Upper lobe of left lung (tissue), 6 donors: ENCODE measurements around the gene PCDH12. TPM values are rescaled to one million over a fixed set of nuclear protein-coding genes. Genes with fewer than 3 reads are reported as not detected.

Experiments
- ATAC-seq, 2 donors: fragments of 200-7000 bp; cut with Tn5 transposase; one replicate each; pipeline ENCODE4 v1.9.1; 2022; ENCODE audit warnings: mild to moderate bottlenecking in 2 of 2, moderate library complexity in 2 of 2; ENCODE audit not compliant: low FRiP score in 2 of 2
- DNase-seq, 2 donors: peaks; one replicate each; pipeline ENCODE4 v3.0.0-alpha.2; 2019 to 2020
- H3K27ac ChIP-seq, 4 donors: fragments of 200-600 bp; sonication (generic); one replicate each; pipeline ENCODE4 v1.5.1; 2016 to 2019
- H3K27me3 ChIP-seq, 4 donors: fragments of 200-600 bp; sonication (generic); one replicate each; pipeline ENCODE4 v1.5.1; 2017 to 2019
- H3K36me3 ChIP-seq, 4 donors: fragments of 200-600 bp; sonication (generic); one replicate each; pipeline ENCODE4 v1.5.1; 2016 to 2019
- H3K4me1 ChIP-seq, 4 donors: fragments of 200-600 bp; sonication (generic); one replicate each; pipeline ENCODE4 v1.5.1; 2018 to 2019
- H3K4me3 ChIP-seq, 4 donors: fragments of 200-600 bp; sonication (generic); one replicate each; pipeline ENCODE4 v1.5.1; 2017 to 2019; ENCODE audit warnings: mild to moderate bottlenecking in 2 of 4, moderate library complexity in 1 of 4
- H3K9me3 ChIP-seq, 4 donors: fragments of 200-600 bp; sonication (generic); one replicate each; pipeline ENCODE4 v1.5.1; 2018 to 2019
- EP300 ChIP-seq, 4 donors: sonication (generic); formaldehyde crosslinking; IDR thresholded peaks; one replicate each; pipeline ENCODE4 v1.5.1; 2017; ENCODE audit warnings: antibody characterized with exemption in 4 of 4, control low read depth in 2 of 4
- POLR2A ChIP-seq, 4 donors: fragments of 450-650 bp; IDR thresholded peaks; one replicate each; pipeline ENCODE4 v1.5.1; 2016 to 2017; ENCODE audit warnings: antibody characterized with exemption in 4 of 4, mild to moderate bottlenecking in 2 of 4
- POLR2AphosphoS5 ChIP-seq, 2 donors: sonication (generic); formaldehyde crosslinking; IDR thresholded peaks; one replicate each; pipeline ENCODE4 v1.5.1; 2017; ENCODE audit warnings: antibody characterized with exemption in 2 of 2
- WGBS, 2 donors: methylation state at CpG; one replicate each; pipeline ENCODE4 v1.1.5; 2017 to 2018; 5-methylcytosine and 5-hydroxymethylcytosine counted together
- total RNA-seq, 6 donors: library from RNA; depleted of rRNA in 4 of 6; stranded (reverse); fragments of >200 nt in 4 of 6; gene quantifications; one replicate each; pipeline versions ENCODE4 v1.1.0 to v1.2.1, GENCODE V29; 2016 to 2021
- TF ChIP-seq, protein P1 (sequence below), 6 experiments: fragments of 450-650 bp in 4 of 6; fragments of 200-600 bp in 2 of 6; sonication (generic) in 2 of 6; IDR thresholded peaks; one replicate each; pipeline ENCODE4 v1.5.1; 2016 to 2019; ENCODE audit warnings: antibody characterized with exemption in 6 of 6
- donor health status: DM: no; HTN: no; CAD: no; lungs with moderate emphysema.
- donor health status: DM: no; HTN: yes; CAD: no; lungs with severe emphysema.

Gene PCDH12
- total RNA-seq, 6 donors from 2014 or later = 2.1 to 26.0 (median 10.7) TPM

DNA sequence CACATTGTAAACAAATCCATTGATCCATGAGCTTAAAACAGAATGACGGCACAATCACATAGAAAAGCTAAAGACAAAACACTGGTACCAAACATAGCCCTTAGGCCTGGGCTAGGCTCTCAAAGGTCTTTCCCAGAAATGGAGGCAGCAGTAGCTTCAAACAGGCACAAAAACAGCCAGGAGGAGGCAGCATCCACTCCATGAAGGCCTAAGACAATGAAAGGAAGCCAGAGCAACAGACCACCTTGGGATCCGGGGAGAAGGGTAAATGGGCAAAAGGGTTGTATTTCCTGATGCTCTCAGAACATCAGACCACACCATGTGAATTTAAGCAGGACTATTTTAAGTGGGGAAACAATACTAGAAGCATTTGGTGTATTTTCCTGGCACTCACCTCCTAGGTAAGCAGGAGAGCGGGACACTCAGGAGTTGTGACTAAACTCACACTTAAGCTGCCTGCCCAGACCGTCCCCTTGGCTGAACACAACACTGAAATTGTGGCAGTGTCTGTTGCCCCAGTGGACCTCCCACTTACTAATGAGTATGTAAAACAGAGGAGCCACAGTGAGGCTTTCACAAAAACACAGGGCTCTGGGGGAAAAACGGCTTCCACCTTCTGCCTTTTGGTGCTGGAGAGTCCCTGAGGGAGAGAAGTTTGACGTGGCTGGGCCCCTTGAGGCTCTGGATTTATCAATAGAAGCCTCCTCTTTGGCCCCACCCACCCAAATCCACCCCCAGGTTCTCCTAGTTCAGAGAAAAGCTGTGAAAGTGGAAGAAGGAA, 42.9 kb upstream of the PCDH12 start:
- no peaks in the 10 kb centered on the region for H3K9me3 ChIP-seq
- no peaks in the 10 kb centered on the region for H3K27me3 ChIP-seq
- WGBS, 2 donors = 74 to 77% methylated on average over 3 to 6 of the region's 6 CpGs
- DNase-seq (no peak), ATAC-seq (no peak)
- no peaks in the 10 kb centered on the region for H3K4me1 ChIP-seq
- TF ChIP-seq EP300 (IDR thresholded peaks at IDR 0.05) = no peak
- TF ChIP-seq POLR2AphosphoS5 (IDR thresholded peaks at IDR 0.05) = no peak
- TF ChIP-seq, protein P1, sequence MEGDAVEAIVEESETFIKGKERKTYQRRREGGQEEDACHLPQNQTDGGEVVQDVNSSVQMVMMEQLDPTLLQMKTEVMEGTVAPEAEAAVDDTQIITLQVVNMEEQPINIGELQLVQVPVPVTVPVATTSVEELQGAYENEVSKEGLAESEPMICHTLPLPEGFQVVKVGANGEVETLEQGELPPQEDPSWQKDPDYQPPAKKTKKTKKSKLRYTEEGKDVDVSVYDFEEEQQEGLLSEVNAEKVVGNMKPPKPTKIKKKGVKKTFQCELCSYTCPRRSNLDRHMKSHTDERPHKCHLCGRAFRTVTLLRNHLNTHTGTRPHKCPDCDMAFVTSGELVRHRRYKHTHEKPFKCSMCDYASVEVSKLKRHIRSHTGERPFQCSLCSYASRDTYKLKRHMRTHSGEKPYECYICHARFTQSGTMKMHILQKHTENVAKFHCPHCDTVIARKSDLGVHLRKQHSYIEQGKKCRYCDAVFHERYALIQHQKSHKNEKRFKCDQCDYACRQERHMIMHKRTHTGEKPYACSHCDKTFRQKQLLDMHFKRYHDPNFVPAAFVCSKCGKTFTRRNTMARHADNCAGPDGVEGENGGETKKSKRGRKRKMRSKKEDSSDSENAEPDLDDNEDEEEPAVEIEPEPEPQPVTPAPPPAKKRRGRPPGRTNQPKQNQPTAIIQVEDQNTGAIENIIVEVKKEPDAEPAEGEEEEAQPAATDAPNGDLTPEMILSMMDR (IDR thresholded peaks at IDR 0.05) = peak in 2 of 6 experiments; percentile 8 to 10
- peaks cover 19 to 67% (median 35%) of the 10 kb centered on the region in 4 donors for H3K36me3 ChIP-seq
- no peak overlapping the region for H3K4me3 ChIP-seq
- H3K27ac ChIP-seq = no peak overlapping the region

DNA sequence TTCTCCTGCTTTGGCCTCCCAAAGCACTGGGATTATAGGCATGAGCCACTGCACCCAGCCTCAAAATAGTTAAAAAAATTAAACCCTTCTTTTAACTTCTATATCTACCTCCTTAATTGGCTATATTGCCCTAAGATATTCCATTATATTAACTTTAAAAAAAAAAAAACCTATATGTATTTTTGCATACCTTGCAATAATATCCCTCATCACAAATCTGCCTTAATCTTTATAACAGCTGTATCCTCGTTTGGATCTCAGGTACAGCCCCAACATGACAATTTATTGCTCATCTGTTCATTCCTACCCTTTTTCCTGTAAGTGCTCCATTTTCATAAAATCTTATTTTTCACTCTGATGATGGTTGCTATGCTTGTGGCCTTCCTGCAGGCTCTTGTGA, 42.2 kb upstream of the PCDH12 start:
- Histone ChIP-seq H3K4me1 (no peaks in the 10 kb centered on the region), H3K4me3 (no peak overlapping the region), H3K36me3 (peaks cover 19 to 63% (median 31%) of the 10 kb centered on the region in 4 donors), H3K27me3 (no peaks in the 10 kb centered on the region), H3K27ac (no peak overlapping the region), H3K9me3 (no peaks in the 10 kb centered on the region)
- no peak for ATAC-seq
- WGBS, 2 donors = 78 to 84% methylated on average over 1 of the region's 1 CpG
- no peak for DNase-seq
- TF ChIP-seq POLR2A (IDR thresholded peaks at IDR 0.05) (no peak), POLR2AphosphoS5 (IDR thresholded peaks at IDR 0.05) (no peak), EP300 (IDR thresholded peaks at IDR 0.05) (no peak)
- TF ChIP-seq, protein P1 (IDR thresholded peaks at IDR 0.05) = no peak

DNA sequence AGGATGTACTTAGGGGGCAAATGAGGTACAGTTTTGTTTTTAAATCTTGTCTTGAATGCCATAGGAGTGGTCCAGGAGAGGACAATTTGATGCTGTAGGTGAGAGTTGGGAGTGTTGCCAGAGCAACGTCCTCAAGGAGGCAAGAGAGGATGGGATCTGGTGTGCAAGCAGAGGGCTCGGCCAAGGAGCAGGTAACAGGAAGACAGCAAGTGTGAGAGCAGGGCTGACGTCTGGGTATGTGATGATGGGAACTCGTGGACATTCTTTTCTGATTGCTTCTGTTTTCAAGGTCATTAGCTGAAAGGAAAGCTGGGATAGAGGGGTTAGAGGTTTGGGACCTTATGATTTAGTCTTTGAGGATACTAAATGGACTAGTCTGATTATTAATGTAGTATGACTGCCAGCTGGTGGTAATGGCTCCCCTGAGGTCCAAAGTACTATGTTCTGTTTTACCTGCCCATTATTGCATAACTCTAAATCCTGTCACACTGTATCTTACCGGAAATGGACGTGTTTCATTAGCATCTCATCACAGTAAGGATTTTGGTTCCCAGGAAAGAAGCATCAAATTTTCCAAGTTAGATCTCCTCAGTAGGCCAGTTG, 39.5 kb upstream of the PCDH12 start:
- no peak overlapping the region for H3K27ac ChIP-seq
- DNase-seq = no peak
- 71 to 73% methylated on average over 6 of the region's 6 CpGs for WGBS, 2 donors
- TF ChIP-seq POLR2AphosphoS5 (IDR thresholded peaks at IDR 0.05) (no peak), EP300 (IDR thresholded peaks at IDR 0.05) (no peak), POLR2A (IDR thresholded peaks at IDR 0.05) (no peak)
- TF ChIP-seq, protein P1 (IDR thresholded peaks at IDR 0.05) = no peak
- H3K9me3 ChIP-seq = no peaks in the 10 kb centered on the region
- no peaks in the 10 kb centered on the region for H3K27me3 ChIP-seq
- peaks cover 11 to 59% (median 30%) of the 10 kb centered on the region in 4 donors for H3K36me3 ChIP-seq
- H3K4me3 ChIP-seq = no peak overlapping the region
- no peaks in the 10 kb centered on the region for H3K4me1 ChIP-seq
- ATAC-seq = no peak

DNA sequence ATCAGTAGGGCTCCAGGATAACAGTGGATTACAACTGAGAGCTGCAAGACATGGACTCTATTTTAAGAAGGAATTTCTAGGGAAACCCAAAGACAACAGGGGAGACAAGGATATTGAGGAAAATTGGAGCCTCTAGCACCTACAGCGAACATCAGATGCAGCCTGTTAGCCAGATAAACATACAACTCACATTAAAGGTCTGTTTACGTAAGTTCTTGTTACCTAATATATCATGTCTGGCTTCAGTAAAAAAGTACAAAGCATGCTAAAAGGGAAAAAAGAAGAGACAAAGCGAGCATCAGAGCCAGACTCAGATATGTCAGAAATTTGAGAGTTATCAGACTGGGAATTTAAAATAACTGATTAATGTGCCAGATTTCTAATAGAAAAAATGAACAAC, 37.7 kb upstream of the PCDH12 start:
- no peaks in the 10 kb centered on the region for H3K9me3 ChIP-seq
- TF ChIP-seq EP300 (IDR thresholded peaks at IDR 0.05) (no peak), POLR2A (IDR thresholded peaks at IDR 0.05) (no peak), POLR2AphosphoS5 (IDR thresholded peaks at IDR 0.05) (no peak)
- TF ChIP-seq, protein P1 (IDR thresholded peaks at IDR 0.05) = no peak
- WGBS, 2 donors = 93 to 96% methylated on average over 3 of the region's 3 CpGs
- H3K27me3 ChIP-seq = no peaks in the 10 kb centered on the region
- H3K4me1 ChIP-seq = no peaks in the 10 kb centered on the region
- H3K27ac ChIP-seq = no peak overlapping the region
- no peak for ATAC-seq
- H3K36me3 ChIP-seq = peaks cover 4 to 52% (median 19%) of the 10 kb centered on the region in 4 donors
- DNase-seq = no peak
- H3K4me3 ChIP-seq = no peak overlapping the region
